ENCODE results near the gene ABHD6.

DNA sequence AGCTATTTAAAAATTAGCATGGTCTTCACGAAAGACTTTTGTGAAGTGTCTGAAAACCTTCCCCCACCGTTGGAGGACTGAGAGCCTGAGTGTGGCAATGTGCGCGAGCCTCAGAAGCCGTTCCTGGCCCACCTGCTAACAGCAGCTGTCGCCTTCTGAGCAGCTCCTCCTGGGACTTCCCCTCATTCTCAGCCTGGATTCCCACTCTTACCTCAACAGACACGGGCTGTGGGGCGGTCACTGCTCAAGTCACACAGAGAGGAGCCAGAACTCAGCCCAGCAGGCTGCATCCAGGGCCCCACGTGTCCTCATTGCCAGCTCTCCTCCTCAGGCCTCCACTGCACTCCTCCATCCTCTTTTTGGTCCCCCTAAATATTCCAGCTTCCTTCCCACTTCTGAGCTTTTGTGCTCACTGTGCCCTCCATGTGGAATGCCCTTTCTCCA is 34.7 kb upstream of the ABHD6 start:
- TF ChIP-seq POLR2AphosphoS5 (IDR thresholded peaks at IDR 0.05; ENCODE audit: low read depth, low read length) (no peak), POLR2A (IDR thresholded peaks at IDR 0.05; ENCODE audit: low read depth, low read length) (no peak), TAF1 (IDR thresholded peaks at IDR 0.05; ENCODE audit: borderline replicate concordance, low read depth, low read length) (no peak)

All from GM12892 (cell line).